ENCODE data around the gene LRRC4C. TPM values are rescaled to one million over a fixed set of nuclear protein-coding genes. Genes with fewer than 3 reads are reported as not detected.

LRRC4C gene
- total and polyA plus RNA-seq, 4 donors = 0.10 to 0.93 (median 0.30) TPM

DNA sequence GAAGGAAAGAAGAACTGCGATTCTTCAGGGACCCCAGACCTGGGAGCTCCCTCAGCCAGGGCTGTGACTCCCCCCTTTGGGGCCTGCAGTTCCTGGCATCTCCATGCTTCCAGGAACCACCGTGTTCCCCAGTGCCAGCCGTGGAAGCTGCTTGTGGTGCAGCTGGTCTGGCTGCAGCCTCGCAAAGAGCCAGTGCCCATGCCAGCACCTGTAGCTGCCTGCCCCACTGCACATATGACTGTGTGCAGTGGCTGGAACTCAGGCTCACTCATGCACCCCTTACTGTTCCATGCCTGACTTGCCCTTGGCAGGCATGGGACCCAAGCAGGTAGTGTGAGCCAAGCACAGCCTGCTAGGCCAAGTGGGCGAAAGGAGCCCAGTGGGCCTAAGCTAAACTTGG is 401.3 kb downstream of the LRRC4C start (continued):
- TF ChIP-seq RAD21 (IDR thresholded peaks at IDR 0.05) = no peak

DNA sequence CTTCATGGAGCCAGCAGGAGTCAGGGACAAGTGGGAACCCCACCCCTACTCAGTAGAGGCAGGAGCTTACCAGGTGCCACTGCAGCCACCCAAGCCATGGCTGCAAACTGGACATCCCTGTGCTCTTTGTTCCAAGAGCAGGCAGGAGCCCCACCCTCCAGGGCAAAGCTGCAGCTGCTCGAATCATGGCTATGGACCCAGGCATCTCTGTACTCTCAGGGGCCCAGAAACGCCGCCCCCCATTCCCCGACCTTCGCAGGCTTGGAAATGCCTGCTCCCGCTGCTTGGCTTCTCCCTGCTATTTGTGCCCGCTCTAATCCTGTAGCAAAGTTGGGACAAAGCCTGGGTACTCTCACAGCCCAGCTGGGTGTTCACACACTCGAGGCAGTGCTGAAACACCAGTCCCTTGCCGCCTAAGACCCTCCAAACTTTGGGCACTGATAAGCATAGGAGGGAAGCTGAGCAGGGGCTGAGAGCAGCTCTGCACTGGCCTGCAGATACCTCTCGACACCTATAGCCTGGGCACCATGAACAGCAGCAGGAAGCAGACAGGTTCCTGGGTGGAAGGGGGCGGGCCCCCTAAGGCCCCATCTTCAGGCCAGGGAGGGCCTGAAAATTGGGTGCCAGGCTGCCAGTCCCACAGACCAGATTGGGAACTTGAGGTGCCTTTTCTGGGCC is 402.4 kb downstream of the LRRC4C start:
- Histone ChIP-seq H3K36me3 (ENCODE audit: control insufficient read depth in 4 of 4, insufficient read depth in 3 of 4, low read depth in 1 of 4, low read length in 3 of 4) (no peaks in the 10 kb centered on the region), H3K9me3 (ENCODE audit: control insufficient read depth in 4 of 4, low read length in 3 of 4) (no peaks in the 10 kb centered on the region), H3K27ac (ENCODE audit: low read depth in 1 of 2, low read length in 2 of 2) (no peak overlapping the region), H3K27me3 (ENCODE audit: control insufficient read depth in 4 of 4, insufficient read depth in 4 of 4, low read length in 3 of 4) (no peaks in the 10 kb centered on the region), H3K9ac (ENCODE audit: low read depth in 1 of 2, low read length in 2 of 2) (no peak overlapping the region), H3K4me3 (ENCODE audit: low read depth in 1 of 3, low read length in 3 of 3) (no peak overlapping the region), H3K4me1 (ENCODE audit: control insufficient read depth in 4 of 4, insufficient read depth in 4 of 4, low read length in 3 of 4) (no peaks in the 10 kb centered on the region)
- WGBS = 82% methylated on average over 11 of the region's 11 CpGs
- TF ChIP-seq, protein P1, sequence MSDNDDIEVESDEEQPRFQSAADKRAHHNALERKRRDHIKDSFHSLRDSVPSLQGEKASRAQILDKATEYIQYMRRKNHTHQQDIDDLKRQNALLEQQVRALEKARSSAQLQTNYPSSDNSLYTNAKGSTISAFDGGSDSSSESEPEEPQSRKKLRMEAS (IDR thresholded peaks at IDR 0.05) = no peak
- TF ChIP-seq JUND (IDR thresholded peaks at IDR 0.05) = no peak
- no peak for DNase-seq (ENCODE audit: low spot score)

DNA sequence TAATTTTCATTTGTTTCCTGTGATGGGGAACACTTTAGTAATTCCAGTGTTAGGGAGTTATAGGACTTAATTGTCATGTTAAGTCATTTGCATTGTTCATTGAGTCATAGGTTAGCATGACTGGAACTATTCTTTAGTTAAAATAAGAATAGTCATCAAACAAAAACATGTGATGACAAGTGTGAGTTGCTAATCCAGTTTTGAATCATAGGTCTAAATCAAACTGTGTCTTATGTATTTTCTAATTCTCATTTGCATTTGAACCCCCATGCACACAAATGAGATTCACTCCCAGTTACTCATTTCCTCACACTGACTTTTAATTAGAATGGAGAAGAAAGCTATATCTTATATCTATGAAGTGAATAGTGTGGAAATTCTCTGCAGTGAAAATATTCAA is 405.6 kb downstream of the LRRC4C start:
- no peaks in the 10 kb centered on the region for H3K27me3 ChIP-seq (ENCODE audit: control insufficient read depth in 4 of 4, insufficient read depth in 4 of 4, low read length in 3 of 4)
- no peak overlapping the region for H3K4me3 ChIP-seq (ENCODE audit: low read depth in 1 of 3, low read length in 3 of 3)
- no peak for DNase-seq (ENCODE audit: low spot score)
- no peaks in the 10 kb centered on the region for H3K9me3 ChIP-seq (ENCODE audit: control insufficient read depth in 4 of 4, low read length in 3 of 4)
- TF ChIP-seq GABPA (IDR thresholded peaks at IDR 0.05 in 1 of 2, conservative IDR thresholded peaks at IDR 0.05 in 1 of 2) = no peak
- TF ChIP-seq RAD21 (IDR thresholded peaks at IDR 0.05) = no peak
- TF ChIP-seq FOXA1 (IDR thresholded peaks at IDR 0.05) = no peak
- TF ChIP-seq TAF1 (conservative IDR thresholded peaks at IDR 0.05) = no peak
- TF ChIP-seq, protein P1 (IDR thresholded peaks at IDR 0.05) = no peak
- no peak for TF ChIP-seq JUND (IDR thresholded peaks at IDR 0.05)
- TF ChIP-seq SP1 (IDR thresholded peaks at IDR 0.05) = no peak
- TF ChIP-seq, protein P2, sequence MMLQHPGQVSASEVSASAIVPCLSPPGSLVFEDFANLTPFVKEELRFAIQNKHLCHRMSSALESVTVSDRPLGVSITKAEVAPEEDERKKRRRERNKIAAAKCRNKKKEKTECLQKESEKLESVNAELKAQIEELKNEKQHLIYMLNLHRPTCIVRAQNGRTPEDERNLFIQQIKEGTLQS (IDR thresholded peaks at IDR 0.05) = no peak
- no peak for TF ChIP-seq RXRA (IDR thresholded peaks at IDR 0.05)
- TF ChIP-seq EGR1 (IDR thresholded peaks at IDR 0.05; ENCODE audit: low read depth in 2 of 2) = no peak
- no peak overlapping the region for H3K9ac ChIP-seq (ENCODE audit: low read depth in 1 of 2, low read length in 2 of 2)
- H3K36me3 ChIP-seq (ENCODE audit: control insufficient read depth in 4 of 4, insufficient read depth in 3 of 4, low read depth in 1 of 4, low read length in 3 of 4) = no peaks in the 10 kb centered on the region
- no peak overlapping the region for H3K27ac ChIP-seq (ENCODE audit: low read depth in 1 of 2, low read length in 2 of 2)
- H3K4me1 ChIP-seq (ENCODE audit: control insufficient read depth in 4 of 4, insufficient read depth in 4 of 4, low read length in 3 of 4) = no peaks in the 10 kb centered on the region

DNA sequence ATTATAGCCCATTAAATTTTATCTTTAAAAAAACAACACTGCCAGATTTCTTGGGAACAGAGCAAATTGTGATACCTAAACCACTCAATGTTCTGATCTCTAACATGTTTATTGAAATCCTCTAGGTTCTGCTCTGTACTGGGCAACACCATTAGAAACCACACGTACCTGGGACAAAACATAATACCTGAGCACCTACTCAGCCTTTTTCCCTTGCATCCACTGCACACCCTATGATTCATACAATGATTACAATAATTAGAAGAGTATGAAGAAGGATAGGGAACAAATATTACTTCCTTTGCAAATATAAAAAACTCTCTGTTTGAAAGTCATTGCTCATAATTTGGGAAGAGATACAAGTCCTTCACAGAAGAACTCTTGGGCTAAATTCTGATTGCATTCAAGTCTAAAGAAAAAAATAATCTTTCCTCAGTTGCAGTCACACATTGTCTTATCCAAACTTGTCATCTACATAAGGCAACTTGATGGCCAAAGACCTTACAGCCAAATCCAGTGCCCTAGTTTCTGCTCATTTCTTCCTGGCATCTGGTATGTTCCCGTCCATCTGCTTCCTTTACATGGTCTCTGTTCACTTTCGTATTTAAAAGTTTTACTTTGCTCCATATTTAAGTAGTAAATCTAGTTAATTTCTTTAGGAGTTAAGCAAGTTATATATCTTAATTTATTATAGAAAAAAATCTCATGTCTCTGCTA is 407.4 kb downstream of the LRRC4C start:
- H3K9me3 ChIP-seq (ENCODE audit: control insufficient read depth in 4 of 4, low read length in 3 of 4) = no peaks in the 10 kb centered on the region
- WGBS = 81% methylated on average over 3 of the region's 3 CpGs
- H3K9ac ChIP-seq (ENCODE audit: low read depth in 1 of 2, low read length in 2 of 2) = no peak overlapping the region
- H3K4me3 ChIP-seq (ENCODE audit: low read depth in 1 of 3, low read length in 3 of 3) = no peak overlapping the region
- no peak overlapping the region for H3K27ac ChIP-seq (ENCODE audit: low read depth in 1 of 2, low read length in 2 of 2)
- DNase-seq (ENCODE audit: low spot score) = no peak
- TF ChIP-seq, protein P1 (IDR thresholded peaks at IDR 0.05) = no peak
- no peak for TF ChIP-seq EGR1 (IDR thresholded peaks at IDR 0.05; ENCODE audit: low read depth in 2 of 2)
- TF ChIP-seq, protein P2 (IDR thresholded peaks at IDR 0.05) = no peak
- no peak for TF ChIP-seq FOXA1 (IDR thresholded peaks at IDR 0.05)
- TF ChIP-seq TAF1 (conservative IDR thresholded peaks at IDR 0.05) = no peak
- TF ChIP-seq, protein P3, sequence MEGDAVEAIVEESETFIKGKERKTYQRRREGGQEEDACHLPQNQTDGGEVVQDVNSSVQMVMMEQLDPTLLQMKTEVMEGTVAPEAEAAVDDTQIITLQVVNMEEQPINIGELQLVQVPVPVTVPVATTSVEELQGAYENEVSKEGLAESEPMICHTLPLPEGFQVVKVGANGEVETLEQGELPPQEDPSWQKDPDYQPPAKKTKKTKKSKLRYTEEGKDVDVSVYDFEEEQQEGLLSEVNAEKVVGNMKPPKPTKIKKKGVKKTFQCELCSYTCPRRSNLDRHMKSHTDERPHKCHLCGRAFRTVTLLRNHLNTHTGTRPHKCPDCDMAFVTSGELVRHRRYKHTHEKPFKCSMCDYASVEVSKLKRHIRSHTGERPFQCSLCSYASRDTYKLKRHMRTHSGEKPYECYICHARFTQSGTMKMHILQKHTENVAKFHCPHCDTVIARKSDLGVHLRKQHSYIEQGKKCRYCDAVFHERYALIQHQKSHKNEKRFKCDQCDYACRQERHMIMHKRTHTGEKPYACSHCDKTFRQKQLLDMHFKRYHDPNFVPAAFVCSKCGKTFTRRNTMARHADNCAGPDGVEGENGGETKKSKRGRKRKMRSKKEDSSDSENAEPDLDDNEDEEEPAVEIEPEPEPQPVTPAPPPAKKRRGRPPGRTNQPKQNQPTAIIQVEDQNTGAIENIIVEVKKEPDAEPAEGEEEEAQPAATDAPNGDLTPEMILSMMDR (IDR thresholded peaks at IDR 0.05; ENCODE audit: low read depth, low read length, missing input control) = no peak
- no peaks in the 10 kb centered on the region for H3K36me3 ChIP-seq (ENCODE audit: control insufficient read depth in 4 of 4, insufficient read depth in 3 of 4, low read depth in 1 of 4, low read length in 3 of 4)
- no peaks in the 10 kb centered on the region for H3K4me1 ChIP-seq (ENCODE audit: control insufficient read depth in 4 of 4, insufficient read depth in 4 of 4, low read length in 3 of 4)
- no peaks in the 10 kb centered on the region for H3K27me3 ChIP-seq (ENCODE audit: control insufficient read depth in 4 of 4, insufficient read depth in 4 of 4, low read length in 3 of 4)

Data from liver (tissue), 9 donors.